ENCODE results near the gene KLK3. TPM values are rescaled to one million over a fixed set of nuclear protein-coding genes. Genes with fewer than 3 reads are reported as not detected.

The KLK3 gene
- total RNA-seq (2022; extraction: Qiagen RNA extraction; ENCODE audit: low read depth): not detected in 5 replicates

GRCh38 chr19:50854636-50855410, at the start of gene KLK3:
KLK3 (plus strand) TSS chr19:50854915; CDS start chr19:50854956, 41 bp downstream.

GRCh38 chr19:50823389-50824042, 31.2 kb upstream of the KLK3 start, which contains the start of gene KLK1:
KLK1 (minus strand) TSS chr19:50823787; CDS start chr19:50823748, 39 bp downstream.

DNA sequence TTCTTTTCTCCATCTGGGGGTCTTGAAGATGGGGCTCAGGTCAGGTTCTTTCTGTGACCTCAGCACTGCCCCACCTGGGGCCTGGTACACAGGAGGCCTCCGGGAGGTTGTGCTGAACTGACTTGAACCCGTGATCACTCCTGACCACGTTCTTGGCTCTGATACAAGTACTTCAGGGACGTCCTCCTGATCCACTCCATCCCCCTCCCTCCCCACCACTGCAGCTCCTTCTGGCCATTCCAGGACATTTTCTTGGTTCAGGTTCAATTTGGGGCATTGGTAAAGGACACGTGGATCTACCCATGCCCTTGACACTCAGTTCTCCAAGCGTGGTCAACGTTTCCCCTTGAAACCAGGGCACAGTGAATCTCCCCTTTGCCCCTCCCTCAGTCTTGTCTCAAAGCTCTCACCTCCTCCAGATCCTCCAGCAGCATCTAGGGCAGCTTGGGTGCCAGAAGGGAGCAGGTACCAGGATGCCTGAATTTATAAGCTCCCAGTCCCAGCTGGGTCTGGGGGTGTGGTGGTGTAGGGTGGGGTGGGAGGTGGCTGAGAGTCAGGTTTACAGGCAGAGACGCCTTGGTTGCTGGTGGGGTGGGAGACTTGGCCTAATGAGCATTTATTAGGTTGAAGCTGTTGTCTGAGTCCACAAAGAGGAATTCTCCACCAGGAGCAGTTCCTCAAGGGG, 21.5 kb upstream of the KLK3 start, which contains the start of gene KLK15:
Gene KLK15 (minus strand): TSS at position 458 of the 685 bp plus-strand sequence. CDS start 2,082 bp downstream, outside the sequence.

DNA sequence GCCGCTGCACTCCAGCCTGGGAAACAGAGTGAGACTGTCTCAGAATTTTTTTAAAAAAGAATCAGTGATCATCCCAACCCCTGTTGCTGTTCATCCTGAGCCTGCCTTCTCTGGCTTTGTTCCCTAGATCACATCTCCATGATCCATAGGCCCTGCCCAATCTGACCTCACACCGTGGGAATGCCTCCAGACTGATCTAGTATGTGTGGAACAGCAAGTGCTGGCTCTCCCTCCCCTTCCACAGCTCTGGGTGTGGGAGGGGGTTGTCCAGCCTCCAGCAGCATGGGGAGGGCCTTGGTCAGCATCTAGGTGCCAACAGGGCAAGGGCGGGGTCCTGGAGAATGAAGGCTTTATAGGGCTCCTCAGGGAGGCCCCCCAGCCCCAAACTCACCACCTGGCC, 18.3 kb downstream of the KLK3 start, which contains the start of gene KLK2:
Gene KLK2 (plus strand): TSS at position 384 of the 400 bp plus-strand sequence. CDS start 35 bp downstream, outside the sequence.

Other genes starting within 250 kb of the KLK3 start
- gene SYT3, start 215.0 kb upstream of the KLK3 start, total RNA-seq (2022; extraction: Qiagen RNA extraction; ENCODE audit: low read depth): 0.36 to 0.76 TPM (median 0.51 TPM) in 5 replicates
- gene C19orf81, start 205.5 kb upstream of the KLK3 start, total RNA-seq (2022; extraction: Qiagen RNA extraction; ENCODE audit: low read depth): 4.4 to 11.2 TPM (median 9.5 TPM) in 5 replicates
- gene SHANK1, start 135.1 kb upstream of the KLK3 start, total RNA-seq (2022; extraction: Qiagen RNA extraction; ENCODE audit: low read depth): 0.07 to 0.35 TPM (median 0.20 TPM) in 5 replicates
- gene CLEC11A, start 131.6 kb upstream of the KLK3 start, total RNA-seq (2022; extraction: Qiagen RNA extraction; ENCODE audit: low read depth): 5.1 to 9.7 TPM (median 9.2 TPM) in 5 replicates
- gene GPR32, start 84.5 kb upstream of the KLK3 start, total RNA-seq (2022; extraction: Qiagen RNA extraction; ENCODE audit: low read depth): not detected in 5 replicates
- gene ACP4, start 64.5 kb upstream of the KLK3 start, total RNA-seq (2022; extraction: Qiagen RNA extraction; ENCODE audit: low read depth): not detected in 5 replicates
- gene KLK1, start 31.1 kb upstream of the KLK3 start, total RNA-seq (2022; extraction: Qiagen RNA extraction; ENCODE audit: low read depth): 0.10 to 0.41 TPM (median 0.16 TPM) in 3 of 5 replicates, not detected in the others
- gene KLK15, start 21.3 kb upstream of the KLK3 start, total RNA-seq (2022; extraction: Qiagen RNA extraction; ENCODE audit: low read depth): not detected in 5 replicates
- 0.03 TPM in 1 of 5 replicates, not detected in the others for gene KLK2, start 18.5 kb downstream of the KLK3 start, total RNA-seq (2022; extraction: Qiagen RNA extraction; ENCODE audit: low read depth)
- gene KLK4, start 56.5 kb downstream of the KLK3 start, total RNA-seq (2022; extraction: Qiagen RNA extraction; ENCODE audit: low read depth): 0.14 to 0.22 TPM in 2 of 5 replicates, not detected in the others
- 0.17 TPM in 1 of 5 replicates, not detected in the others for gene KLK5, start 98.1 kb downstream of the KLK3 start, total RNA-seq (2022; extraction: Qiagen RNA extraction; ENCODE audit: low read depth)
- gene KLK6, start 114.7 kb downstream of the KLK3 start, total RNA-seq (2022; extraction: Qiagen RNA extraction; ENCODE audit: low read depth): 0.21 to 0.82 TPM (median 0.33 TPM) in 4 of 5 replicates, not detected in the other
- gene KLK7, start 129.0 kb downstream of the KLK3 start, total RNA-seq (2022; extraction: Qiagen RNA extraction; ENCODE audit: low read depth): 0.03 TPM in 1 of 5 replicates, not detected in the others
- gene KLK8, start 146.7 kb downstream of the KLK3 start, total RNA-seq (2022; extraction: Qiagen RNA extraction; ENCODE audit: low read depth): not detected in 5 replicates
- 0.19 to 0.34 TPM (median 0.32 TPM) in 5 replicates for gene KLK10, start 164.8 kb downstream of the KLK3 start, total RNA-seq (2022; extraction: Qiagen RNA extraction; ENCODE audit: low read depth)
- gene KLK11, start 171.7 kb downstream of the KLK3 start, total RNA-seq (2022; extraction: Qiagen RNA extraction; ENCODE audit: low read depth): 0.14 TPM in 1 of 5 replicates, not detected in the others
- not detected in 5 replicates for gene KLK12, start 180.1 kb downstream of the KLK3 start, total RNA-seq (2022; extraction: Qiagen RNA extraction; ENCODE audit: low read depth)
- gene KLK13, start 210.2 kb downstream of the KLK3 start, total RNA-seq (2022; extraction: Qiagen RNA extraction; ENCODE audit: low read depth): 0.08 to 0.36 TPM in 2 of 5 replicates, not detected in the others
- gene KLK14, start 228.0 kb downstream of the KLK3 start, total RNA-seq (2022; extraction: Qiagen RNA extraction; ENCODE audit: low read depth): 0.29 to 0.70 TPM (median 0.50 TPM) in 5 replicates